Measurements from ENCODE around the gene PLOD1. TPM values are rescaled to one million over a fixed set of nuclear protein-coding genes. Genes with fewer than 3 reads are reported as not detected.

The PLOD1 gene
- total RNA-seq, 4 donors from 2014 or later: 64.4 to 107 (median 80.8) TPM

DNA sequence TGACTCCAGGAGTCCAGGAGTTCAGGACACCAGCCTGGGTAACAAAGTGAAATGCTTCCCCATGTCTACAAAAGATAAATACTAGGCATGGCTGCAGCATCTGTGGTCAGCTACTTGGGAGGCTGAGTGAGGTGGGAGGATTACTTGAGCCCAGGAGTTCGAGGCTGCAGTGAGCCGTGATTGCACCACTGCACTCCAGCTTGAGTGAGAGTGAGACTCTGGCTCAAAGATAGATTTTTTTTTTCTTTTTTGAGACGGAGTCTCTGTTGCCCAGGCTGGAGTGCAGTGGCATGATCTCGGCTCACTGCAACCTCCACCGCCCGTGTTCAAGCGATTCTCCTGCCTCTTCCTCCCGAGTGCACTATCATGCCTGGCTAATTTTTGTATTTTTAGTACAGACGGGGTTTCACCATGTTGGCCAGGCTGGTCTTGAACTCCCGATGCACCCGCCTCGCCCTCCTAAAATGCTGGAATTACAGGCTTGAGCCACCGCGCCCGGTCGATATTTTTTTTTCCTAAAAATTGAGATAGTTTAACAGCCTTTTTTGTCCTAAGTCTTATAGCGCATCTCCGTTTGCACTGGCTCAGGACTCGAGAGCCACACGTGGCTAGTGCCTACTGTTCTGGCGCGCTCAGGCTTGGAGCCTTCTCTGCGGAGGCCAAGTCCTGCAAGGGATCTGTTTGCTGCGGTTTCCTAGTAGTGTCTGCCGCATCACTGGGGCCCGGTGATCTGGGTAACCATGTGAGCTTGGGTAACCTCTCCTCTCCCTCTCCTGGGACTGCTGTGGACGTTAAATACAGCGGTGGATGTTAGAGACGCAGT is 44.7 kb downstream of the PLOD1 start:
- peak; percentile 86 to 87 for DNase-seq
- intact Hi-C loops (cut with DNase I): loop anchor here (5.0 to 10.0 kb wide), 2 partner anchors 42 to 64 kb away; no protein-coding TSS in a partner anchor
- Histone ChIP-seq H3K9me3 (no peaks in the 10 kb centered on the region), H3K4me3 (replicated peaks in 1 of 3) (peak overlapping the region in 1 of 3 donors; percentile 89), H3K27me3 (no peaks in the 10 kb centered on the region), H3K36me3 (peaks cover 20 to 27% of the 10 kb centered on the region in 2 donors), H3K27ac (peak overlapping the region; percentile 87 to 99 (median 98)), H3K4me1 (peaks cover 17 to 24% of the 10 kb centered on the region in 2 donors)
- WGBS, 2 donors: 20 to 40% methylated on average over 26 to 29 of the region's 29 CpGs
- TF ChIP-seq POLR2A (IDR thresholded peaks at IDR 0.05): no peak
- TF ChIP-seq, protein P1, sequence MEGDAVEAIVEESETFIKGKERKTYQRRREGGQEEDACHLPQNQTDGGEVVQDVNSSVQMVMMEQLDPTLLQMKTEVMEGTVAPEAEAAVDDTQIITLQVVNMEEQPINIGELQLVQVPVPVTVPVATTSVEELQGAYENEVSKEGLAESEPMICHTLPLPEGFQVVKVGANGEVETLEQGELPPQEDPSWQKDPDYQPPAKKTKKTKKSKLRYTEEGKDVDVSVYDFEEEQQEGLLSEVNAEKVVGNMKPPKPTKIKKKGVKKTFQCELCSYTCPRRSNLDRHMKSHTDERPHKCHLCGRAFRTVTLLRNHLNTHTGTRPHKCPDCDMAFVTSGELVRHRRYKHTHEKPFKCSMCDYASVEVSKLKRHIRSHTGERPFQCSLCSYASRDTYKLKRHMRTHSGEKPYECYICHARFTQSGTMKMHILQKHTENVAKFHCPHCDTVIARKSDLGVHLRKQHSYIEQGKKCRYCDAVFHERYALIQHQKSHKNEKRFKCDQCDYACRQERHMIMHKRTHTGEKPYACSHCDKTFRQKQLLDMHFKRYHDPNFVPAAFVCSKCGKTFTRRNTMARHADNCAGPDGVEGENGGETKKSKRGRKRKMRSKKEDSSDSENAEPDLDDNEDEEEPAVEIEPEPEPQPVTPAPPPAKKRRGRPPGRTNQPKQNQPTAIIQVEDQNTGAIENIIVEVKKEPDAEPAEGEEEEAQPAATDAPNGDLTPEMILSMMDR (IDR thresholded peaks at IDR 0.05): no peak

DNA sequence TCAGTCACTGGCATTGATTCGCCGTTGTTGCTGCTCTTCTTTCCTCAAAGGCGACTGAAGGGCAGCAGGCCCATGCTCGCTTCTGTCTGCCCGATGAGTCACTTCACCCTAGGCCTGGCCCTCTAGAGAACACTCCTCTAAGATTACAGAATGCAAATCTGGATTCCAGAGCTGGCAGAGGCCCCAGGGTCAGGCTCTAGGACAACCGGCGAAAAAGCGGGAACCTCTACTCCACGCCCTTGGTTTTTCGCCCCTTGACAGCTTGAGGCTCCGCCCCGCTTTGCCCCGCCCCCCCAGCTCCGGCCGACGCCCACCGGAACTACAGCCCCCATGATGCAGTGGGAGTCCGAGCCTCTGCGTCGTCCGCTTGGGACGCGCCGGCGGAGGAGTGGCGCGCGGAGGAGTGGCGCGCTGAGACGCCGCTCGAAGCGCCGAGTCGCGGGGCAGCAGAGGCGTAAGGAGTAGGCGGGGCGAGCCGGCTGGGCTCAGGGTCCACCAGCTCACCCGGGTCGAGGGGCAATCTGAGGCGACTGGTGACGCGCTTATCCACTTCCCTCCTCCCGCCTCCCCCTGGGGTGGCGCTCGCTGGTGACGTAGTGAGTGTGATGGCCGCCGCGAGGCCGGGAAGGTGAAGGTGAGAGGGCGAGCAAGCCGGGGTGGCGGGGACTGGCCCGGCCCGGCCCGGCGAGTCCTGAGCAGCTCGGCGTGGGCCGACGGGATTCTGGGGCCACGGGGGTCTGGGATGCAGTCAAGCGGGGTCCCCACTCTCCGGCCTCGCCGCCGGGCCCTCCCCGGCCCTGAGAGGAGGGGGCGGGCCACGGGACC is 45.5 kb downstream of the PLOD1 start, which contains the start of gene MFN2:
MFN2 (plus strand) TSS at position 594 of the 825 bp plus-strand sequence. CDS start 8,725 bp downstream, outside the sequence.
- WGBS, 2 donors: 0 to 3% methylated on average over 8 to 30 of the region's 74 CpGs
- intact Hi-C loops (cut with DNase I): loop anchor here (5.0 to 10.0 kb wide), 2 partner anchors 43 to 65 kb away; no protein-coding TSS in a partner anchor
- DNase-seq: peak; percentile 98
- Histone ChIP-seq H3K4me3 (replicated peaks in 1 of 3) (peak within 1 kb of the TSS; percentile 37 to 89 (median 77)), H3K27ac (peak within 1 kb of the TSS; percentile 87 to 99 (median 98)), H3K4me1 (peaks cover 17 to 24% of the 10 kb centered on the region in 2 donors), H3K27me3 (no peaks in the 10 kb centered on the region), H3K36me3 (peaks cover 22 to 29% of the 10 kb centered on the region in 2 donors), H3K9me3 (no peaks in the 10 kb centered on the region)
- TF ChIP-seq POLR2A (IDR thresholded peaks at IDR 0.05): peak in 1 of 2 donors; percentile 77
- TF ChIP-seq, protein P1 (IDR thresholded peaks at IDR 0.05): no peak

DNA sequence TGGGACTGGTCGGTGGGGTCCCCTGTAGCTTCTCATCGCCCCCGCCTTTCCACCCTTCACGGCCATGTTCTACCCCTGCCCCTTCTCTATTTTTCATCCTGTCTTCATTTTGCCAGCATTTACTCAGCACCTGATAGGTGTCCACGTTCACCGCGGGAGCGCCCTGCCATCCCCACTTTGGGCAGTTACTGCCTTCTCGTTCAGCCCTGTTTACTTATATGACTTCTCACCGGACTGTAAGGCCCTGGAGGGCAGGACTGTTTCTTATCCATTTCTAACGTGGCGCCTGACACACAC is 46.1 kb downstream of the PLOD1 start:
- Histone ChIP-seq H3K9me3 (no peaks in the 10 kb centered on the region), H3K27ac (peak overlapping the region; percentile 72 to 99 (median 98)), H3K4me1 (peaks cover 17 to 24% of the 10 kb centered on the region in 2 donors), H3K36me3 (peaks cover 24 to 28% of the 10 kb centered on the region in 2 donors), H3K4me3 (replicated peaks in 1 of 3) (peak overlapping the region; percentile 37 to 89 (median 77)), H3K27me3 (no peaks in the 10 kb centered on the region)
- intact Hi-C loops (cut with DNase I): no loop called here
- TF ChIP-seq POLR2A (IDR thresholded peaks at IDR 0.05): no peak
- TF ChIP-seq, protein P1 (IDR thresholded peaks at IDR 0.05): no peak
- WGBS, 2 donors: 0% methylated on average over 12 of the region's 12 CpGs
- DNase-seq: no peak

DNA sequence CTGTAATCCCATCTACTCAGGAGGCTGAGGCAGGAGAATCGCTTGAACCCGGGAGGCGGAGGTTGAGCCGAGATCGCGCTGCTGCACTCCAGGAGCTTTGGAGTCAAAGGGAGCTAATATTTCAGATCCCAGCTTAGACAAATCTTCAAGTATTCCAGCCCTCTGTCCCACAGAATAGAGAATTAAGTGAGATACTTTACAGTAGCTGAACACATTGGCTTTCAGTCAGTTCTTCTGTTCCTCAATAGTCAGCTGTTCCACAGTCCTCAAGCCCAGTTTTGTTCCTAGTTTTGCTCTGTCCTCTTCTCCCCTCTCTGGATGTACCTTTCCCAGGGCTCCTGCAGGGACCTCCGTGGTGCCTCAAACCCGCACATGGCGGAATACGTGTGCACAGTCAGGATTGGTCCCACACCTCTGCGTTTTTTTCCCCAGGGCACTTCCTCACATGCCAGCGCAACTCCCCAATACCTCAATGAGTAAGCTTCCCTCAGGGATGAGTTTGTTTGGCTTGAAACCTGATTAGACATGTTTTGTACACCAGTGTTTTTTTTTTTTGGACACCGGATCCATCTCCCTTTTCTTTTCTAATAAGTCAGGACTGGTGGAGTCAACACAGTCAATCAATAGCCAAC is 47.0 kb downstream of the PLOD1 start:
- no peak for TF ChIP-seq POLR2A (IDR thresholded peaks at IDR 0.05)
- no peak overlapping the region for H3K4me3 ChIP-seq (replicated peaks in 1 of 3)
- peaks cover 17 to 24% of the 10 kb centered on the region in 2 donors for H3K4me1 ChIP-seq
- DNase-seq: no peak
- 88 to 92% methylated on average over 13 of the region's 13 CpGs for WGBS, 2 donors
- H3K9me3 ChIP-seq: no peaks in the 10 kb centered on the region
- peak overlapping the region in 1 of 3 donors; percentile 99 for H3K27ac ChIP-seq
- intact Hi-C loops (cut with DNase I): no loop called here
- no peaks in the 10 kb centered on the region for H3K27me3 ChIP-seq
- H3K36me3 ChIP-seq: peaks cover 28 to 35% of the 10 kb centered on the region in 2 donors

DNA sequence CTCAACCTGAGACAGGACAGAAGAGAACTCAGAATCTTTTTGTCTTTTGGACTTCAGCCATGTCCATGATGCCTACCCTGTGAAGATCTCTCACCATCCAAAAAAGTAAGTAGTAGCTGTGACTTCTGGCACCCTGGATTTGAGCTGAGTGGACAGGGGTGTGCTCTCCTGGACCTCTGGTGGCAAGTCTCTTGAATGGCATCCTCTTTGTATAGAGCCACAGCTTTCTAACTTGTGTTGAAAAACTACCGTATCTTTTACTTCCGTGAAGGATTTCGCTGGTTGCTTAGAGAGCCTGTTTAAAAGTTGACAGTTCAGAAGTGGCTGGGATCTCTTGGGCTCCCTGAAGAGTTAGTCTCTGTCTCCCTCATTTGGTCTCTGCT is 47.5 kb downstream of the PLOD1 start:
- intact Hi-C loops (cut with DNase I): no loop called here

More for the DNA sequence above, 47.5 kb downstream of the PLOD1 start:
- TF ChIP-seq, protein P1 (IDR thresholded peaks at IDR 0.05): peak in 3 of 6 experiments; percentile 11 to 23 (median 15)
- no peak for TF ChIP-seq POLR2A (IDR thresholded peaks at IDR 0.05)
- Histone ChIP-seq H3K36me3 (peaks cover 28 to 35% of the 10 kb centered on the region in 2 donors), H3K27me3 (no peaks in the 10 kb centered on the region), H3K4me3 (replicated peaks in 1 of 3) (no peak overlapping the region), H3K9me3 (no peaks in the 10 kb centered on the region), H3K27ac (no peak overlapping the region), H3K4me1 (peaks cover 17 to 24% of the 10 kb centered on the region in 2 donors)
- DNase-seq: no peak
- 63 to 71% methylated on average over 3 of the region's 3 CpGs for WGBS, 2 donors

Measured in thyroid gland (tissue), 4 donors.